ENCODE data around the gene PALM.

GRCh38 chr19:661427-662196 lies 47.1 kb upstream of the PALM start:
- no peak for TF ChIP-seq CTCF (optimal IDR thresholded peaks at IDR 0.05 in 1 of 3, IDR thresholded peaks at IDR 0.05 in 1 of 3, conservative IDR thresholded peaks at IDR 0.05 in 1 of 3; ENCODE audit: extremely low read depth in 1 of 3, insufficient read depth in 2 of 3, low read length in 3 of 3)
- TF ChIP-seq EZH2 (IDR thresholded peaks at IDR 0.05; ENCODE audit: low read length) = no peak
